Hematopoietic multipotent progenitor cell treated with erythropoietin and hydrocortisone succinate and interleukin-3 and kit ligand, for 6 days (in vitro differentiated cells): ENCODE data around the gene ADIRF.
"Not testable (repeated sequence)": the region's sequence is repeated elsewhere in the genome, so short reads cannot be mapped to it uniquely, and the experiment has no call there.

Experiments
- DNase-seq: peaks from one replicate; pipeline ENCODE4 v3.0.0-alpha.2; 2015

Gene ADIRF

GRCh38 chr10:86968271-86968993 is at the start of gene ADIRF:
ADIRF (plus strand) TSS chr10:86968482; CDS start chr10:86968545, 63 bp downstream.
- DNase-seq: no peak

GRCh38 chr10:86922553-86922961 is 45.7 kb upstream of the ADIRF start:
- DNase-seq: no peak

- no peak for DNase-seq
Observed at GRCh38 chr10:86929468-86930380, 38.6 kb upstream of the ADIRF start.

GRCh38 chr10:86931872-86932271 is 36.4 kb upstream of the ADIRF start:
- no peak for DNase-seq

- DNase-seq: no peak
Observed at GRCh38 chr10:86932674-86933073, 35.6 kb upstream of the ADIRF start.

GRCh38 chr10:86934162-86934711 is 34.0 kb upstream of the ADIRF start:
- not testable (repeated sequence) for DNase-seq

DNA sequence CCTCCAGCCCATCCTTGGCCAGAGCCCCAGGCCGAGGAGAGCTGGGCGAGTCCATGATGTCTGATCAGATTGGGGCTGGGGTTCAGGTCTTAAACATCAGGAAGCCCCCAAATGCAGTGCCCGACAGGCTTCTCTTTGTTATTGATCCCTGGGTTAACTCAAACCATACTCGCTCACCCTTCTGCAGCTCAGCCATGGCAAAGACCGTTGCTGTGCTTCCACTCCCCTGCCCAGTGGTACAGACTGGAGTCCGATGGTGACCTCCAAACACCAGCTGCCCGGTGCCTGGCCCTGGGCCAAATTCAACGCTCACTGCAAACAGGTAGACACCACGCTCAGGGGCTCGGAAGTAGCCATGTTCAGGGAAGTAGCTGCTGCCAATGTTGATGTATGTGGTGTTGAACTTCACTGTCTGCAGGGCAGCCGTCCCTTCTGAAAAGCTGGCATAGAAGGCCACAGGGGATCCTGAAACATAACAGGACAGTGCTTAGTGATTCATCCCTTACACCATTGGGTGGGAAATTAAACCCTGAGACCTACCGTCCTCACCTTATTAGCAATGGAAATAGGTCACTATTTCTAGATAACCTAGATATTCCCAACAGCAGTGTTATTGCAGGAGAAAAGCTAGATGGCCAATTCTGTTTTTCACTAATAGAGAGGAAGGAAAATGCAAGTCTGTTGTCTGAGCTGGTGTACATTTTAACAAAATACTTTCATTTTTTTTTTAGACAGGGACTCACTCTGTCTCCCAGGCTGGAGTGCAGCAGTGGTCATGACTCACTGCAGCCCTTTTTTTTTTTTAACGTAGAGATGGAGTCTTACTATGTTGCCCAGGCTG is 31.4 kb upstream of the ADIRF start:
- DNase-seq: no peak

GRCh38 chr10:86937502-86938154 is 30.7 kb upstream of the ADIRF start:
- no peak for DNase-seq

GRCh38 chr10:86938260-86938659 is 30.0 kb upstream of the ADIRF start:
- no peak for DNase-seq

GRCh38 chr10:86940076-86940475 is 28.2 kb upstream of the ADIRF start:
- DNase-seq: not testable (repeated sequence)

DNA sequence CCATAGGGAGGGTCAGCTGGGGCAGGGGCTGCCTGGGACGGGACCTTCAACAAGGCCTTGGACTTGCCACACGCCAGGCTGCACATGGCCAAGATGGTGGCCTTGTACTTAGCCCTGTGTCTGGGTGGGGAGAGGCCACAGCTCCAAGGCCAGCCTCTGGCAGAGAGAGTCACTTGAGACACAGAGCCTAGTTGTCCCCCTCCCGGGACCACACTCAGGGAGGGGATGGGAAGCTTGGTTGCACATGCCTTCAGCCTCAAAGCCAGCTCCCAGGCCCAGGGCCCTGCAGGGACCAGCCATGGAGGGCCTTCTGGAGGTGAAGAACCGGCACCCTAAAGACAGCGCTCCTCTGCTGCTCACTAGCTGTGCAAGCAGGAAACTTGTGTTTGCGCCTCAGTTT is 27.6 kb upstream of the ADIRF start:
- DNase-seq: no peak

DNA sequence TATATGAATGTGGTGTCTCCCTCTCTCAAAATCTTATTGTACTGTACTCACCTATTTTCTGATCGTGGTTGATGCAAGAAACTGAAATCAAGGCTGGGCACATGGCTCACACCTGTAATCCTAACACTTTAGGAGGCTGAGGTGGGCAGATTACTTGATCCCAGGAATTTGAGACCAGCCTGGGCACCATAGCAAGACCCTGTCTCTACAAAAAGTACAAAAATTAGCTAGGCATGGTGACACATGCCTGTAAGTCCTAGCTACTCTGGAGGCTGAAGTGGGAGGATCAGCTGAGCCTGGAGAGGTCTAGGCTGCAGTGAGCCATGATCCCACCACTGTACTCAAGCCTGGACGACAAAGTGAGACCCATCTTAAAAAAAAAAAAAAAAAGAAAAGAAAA is 26.9 kb upstream of the ADIRF start:
- no peak for DNase-seq

- no peak for DNase-seq
Observed at GRCh38 chr10:86941991-86942421, 26.3 kb upstream of the ADIRF start.

DNA sequence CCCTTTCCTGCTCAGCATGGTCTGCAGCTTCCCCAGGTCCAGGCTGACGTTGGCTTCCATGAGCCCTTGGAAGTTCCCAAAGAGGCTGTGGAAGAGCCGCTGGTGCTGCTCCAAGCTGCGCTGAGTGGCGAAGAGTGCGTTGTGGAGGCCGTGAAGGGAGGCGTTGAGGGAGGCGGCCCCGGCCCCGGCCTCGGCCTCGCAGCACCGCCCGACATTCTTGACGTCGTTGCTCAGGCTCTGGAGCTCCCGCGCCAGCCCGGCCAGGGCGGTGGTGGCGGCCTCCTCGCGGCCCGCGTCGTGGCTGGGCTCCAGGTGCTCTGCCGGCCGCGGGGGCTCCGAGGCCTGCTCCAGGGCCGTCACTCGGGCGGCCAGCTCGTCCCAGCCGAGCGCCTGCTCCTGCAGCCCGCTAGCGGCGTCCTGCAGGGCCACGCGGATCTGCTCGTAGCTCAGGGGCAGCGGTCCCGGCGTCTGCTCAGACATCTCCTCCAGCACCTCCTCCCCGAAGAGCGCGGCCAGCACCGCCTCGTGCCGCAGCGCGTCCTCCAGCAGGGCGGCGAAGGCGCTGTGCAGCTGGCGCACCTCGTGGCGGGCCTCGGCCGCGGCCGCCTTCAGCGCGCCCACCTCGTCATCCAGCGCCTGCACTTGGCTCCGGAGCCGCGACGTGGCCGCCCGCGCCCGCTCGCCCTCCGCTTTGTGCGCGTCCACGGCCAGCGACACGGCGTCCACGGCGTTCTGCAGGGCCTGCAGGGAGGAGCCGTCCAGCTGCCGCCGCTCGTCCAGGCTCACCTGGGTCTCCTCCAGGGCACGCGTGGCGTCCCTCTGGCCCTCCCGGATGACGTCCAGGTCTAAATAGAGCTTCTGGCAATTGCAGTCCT is 25.6 kb upstream of the ADIRF start:
- DNase-seq: no peak

- no peak for DNase-seq
Observed at GRCh38 chr10:86943316-86944030, 24.8 kb upstream of the ADIRF start.

GRCh38 chr10:86944031-86944419 is 24.3 kb upstream of the ADIRF start:
- DNase-seq: no peak

DNA sequence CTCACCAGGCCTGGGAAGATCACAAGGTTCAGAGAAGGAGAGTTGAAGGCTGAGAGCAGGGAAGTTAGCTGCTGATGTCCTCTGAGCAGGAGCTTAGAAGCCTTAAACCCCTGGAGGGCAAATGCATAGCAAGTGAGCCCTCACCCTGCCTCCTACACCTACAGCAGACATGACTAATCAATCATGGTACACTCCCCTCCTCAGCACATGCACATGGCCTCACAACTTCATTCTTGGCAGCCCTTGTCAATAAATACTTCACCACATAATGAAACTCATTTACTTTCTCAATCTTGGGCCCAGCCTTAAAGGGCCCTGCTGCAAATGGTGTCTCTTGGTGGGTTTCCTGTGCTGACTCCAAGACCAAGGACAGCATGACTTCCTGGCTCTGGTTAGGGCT is 23.8 kb upstream of the ADIRF start:
- DNase-seq: no peak

GRCh38 chr10:86944907-86945306 is 23.4 kb upstream of the ADIRF start:
- no peak for DNase-seq

GRCh38 chr10:86945361-86946212 is 22.7 kb upstream of the ADIRF start:
- DNase-seq: no peak
